ENCODE measurements around the gene PPARGC1A. TPM values are rescaled to one million over a fixed set of nuclear protein-coding genes. Genes with fewer than 3 reads are reported as not detected.

Gene PPARGC1A
- total and polyA plus RNA-seq, 10 of the 15 experiments (the other 5 are each of a cell fraction or from before 2014, with no cell fraction given), result 0.01 to 0.05 (median 0.04) TPM; not detected in 7

DNA sequence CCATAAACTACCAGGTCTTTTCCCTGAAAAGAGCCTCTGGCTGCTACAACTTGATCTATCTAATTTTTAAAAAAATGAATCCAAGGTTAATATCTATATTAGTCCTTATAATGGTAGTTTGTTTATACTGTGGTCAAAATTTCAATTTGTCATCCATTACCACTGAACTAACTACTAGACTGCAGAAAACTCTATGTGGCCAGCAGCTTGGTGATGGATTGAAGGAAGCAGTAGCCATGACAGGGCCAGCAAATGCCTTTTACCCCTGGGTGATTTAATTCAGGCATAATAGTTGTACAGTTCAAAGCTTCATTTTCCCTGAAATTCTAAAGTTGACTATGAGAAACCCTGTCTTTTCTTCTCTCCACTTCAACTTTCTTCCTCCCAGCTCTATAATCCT, 30.4 kb upstream of the PPARGC1A start:
- no peak overlapping the region for H3K27ac ChIP-seq (ENCODE audit: control insufficient read depth, insufficient read depth)
- no peaks in the 10 kb centered on the region for H3K79me2 ChIP-seq (ENCODE audit: control insufficient read depth, insufficient read depth, low read length)
- no peaks in the 10 kb centered on the region for H3K27me3 ChIP-seq (replicated peaks in 1 of 2; ENCODE audit: control insufficient read depth in 2 of 2, insufficient read depth in 2 of 2, low read length in 1 of 2)
- ChIA-PET CTCF (interaction anchor here (0.7 kb wide), 1 partner anchor 23 kb away, joined by 3 read pairs; no protein-coding TSS in a partner anchor), RAD21 (ENCODE audit: unreplicated experiment) (no interaction called here), POLR2A (no interaction called here), SMC1A (ENCODE audit: uncharacterized antibody, unreplicated experiment) (no interaction called here)
- H4K20me1 ChIP-seq (ENCODE audit: control insufficient read depth, insufficient read depth), result no peaks in the 10 kb centered on the region
- ATAC-seq, result no peak
- no peak for DNase-seq (ENCODE audit: low read depth, low spot score)
- no peaks in the 10 kb centered on the region for H3K4me1 ChIP-seq (ENCODE audit: control insufficient read depth, insufficient read depth, low read length)
- no peaks in the 10 kb centered on the region for H3K36me3 ChIP-seq (ENCODE audit: control insufficient read depth in 2 of 2, insufficient read depth in 2 of 2, low read length in 1 of 2)
- BruUV-seq (replicated peaks), result no TSS peak
- no peak overlapping the region for H3K9ac ChIP-seq (ENCODE audit: control insufficient read depth, insufficient read depth, low read length)
- no peak overlapping the region for H3K4me3 ChIP-seq
- no peak for FAIRE-seq
- intact Hi-C loops (cut with micrococcal nuclease; ENCODE audit: unreplicated experiment), result no loop called here
- H3K9me3 ChIP-seq (replicated peaks; ENCODE audit: control insufficient read depth, insufficient read depth, low read length), result no peaks in the 10 kb centered on the region
- in situ Hi-C loops (cut with MboI), result no loop called here
- H3K4me2 ChIP-seq (ENCODE audit: control insufficient read depth, insufficient read depth), result no peak overlapping the region
- H2AFZ ChIP-seq (ENCODE audit: control insufficient read depth, low read depth, low read length), result no peak overlapping the region
- no peak for TF ChIP-seq JUND (IDR thresholded peaks at IDR 0.05; ENCODE audit: low read depth, low read length)
- no peak for TF ChIP-seq BMI1 (IDR thresholded peaks at IDR 0.05; ENCODE audit: borderline replicate concordance)
- TF ChIP-seq, protein P1, sequence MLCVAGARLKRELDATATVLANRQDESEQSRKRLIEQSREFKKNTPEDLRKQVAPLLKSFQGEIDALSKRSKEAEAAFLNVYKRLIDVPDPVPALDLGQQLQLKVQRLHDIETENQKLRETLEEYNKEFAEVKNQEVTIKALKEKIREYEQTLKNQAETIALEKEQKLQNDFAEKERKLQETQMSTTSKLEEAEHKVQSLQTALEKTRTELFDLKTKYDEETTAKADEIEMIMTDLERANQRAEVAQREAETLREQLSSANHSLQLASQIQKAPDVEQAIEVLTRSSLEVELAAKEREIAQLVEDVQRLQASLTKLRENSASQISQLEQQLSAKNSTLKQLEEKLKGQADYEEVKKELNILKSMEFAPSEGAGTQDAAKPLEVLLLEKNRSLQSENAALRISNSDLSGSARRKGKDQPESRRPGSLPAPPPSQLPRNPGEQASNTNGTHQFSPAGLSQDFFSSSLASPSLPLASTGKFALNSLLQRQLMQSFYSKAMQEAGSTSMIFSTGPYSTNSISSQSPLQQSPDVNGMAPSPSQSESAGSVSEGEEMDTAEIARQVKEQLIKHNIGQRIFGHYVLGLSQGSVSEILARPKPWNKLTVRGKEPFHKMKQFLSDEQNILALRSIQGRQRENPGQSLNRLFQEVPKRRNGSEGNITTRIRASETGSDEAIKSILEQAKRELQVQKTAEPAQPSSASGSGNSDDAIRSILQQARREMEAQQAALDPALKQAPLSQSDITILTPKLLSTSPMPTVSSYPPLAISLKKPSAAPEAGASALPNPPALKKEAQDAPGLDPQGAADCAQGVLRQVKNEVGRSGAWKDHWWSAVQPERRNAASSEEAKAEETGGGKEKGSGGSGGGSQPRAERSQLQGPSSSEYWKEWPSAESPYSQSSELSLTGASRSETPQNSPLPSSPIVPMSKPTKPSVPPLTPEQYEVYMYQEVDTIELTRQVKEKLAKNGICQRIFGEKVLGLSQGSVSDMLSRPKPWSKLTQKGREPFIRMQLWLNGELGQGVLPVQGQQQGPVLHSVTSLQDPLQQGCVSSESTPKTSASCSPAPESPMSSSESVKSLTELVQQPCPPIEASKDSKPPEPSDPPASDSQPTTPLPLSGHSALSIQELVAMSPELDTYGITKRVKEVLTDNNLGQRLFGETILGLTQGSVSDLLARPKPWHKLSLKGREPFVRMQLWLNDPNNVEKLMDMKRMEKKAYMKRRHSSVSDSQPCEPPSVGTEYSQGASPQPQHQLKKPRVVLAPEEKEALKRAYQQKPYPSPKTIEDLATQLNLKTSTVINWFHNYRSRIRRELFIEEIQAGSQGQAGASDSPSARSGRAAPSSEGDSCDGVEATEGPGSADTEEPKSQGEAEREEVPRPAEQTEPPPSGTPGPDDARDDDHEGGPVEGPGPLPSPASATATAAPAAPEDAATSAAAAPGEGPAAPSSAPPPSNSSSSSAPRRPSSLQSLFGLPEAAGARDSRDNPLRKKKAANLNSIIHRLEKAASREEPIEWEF (IDR thresholded peaks at IDR 0.05; ENCODE audit: insufficient replicate concordance, low read depth, low read length), result no peak
- no peak for TF ChIP-seq ZNF622 (IDR thresholded peaks at IDR 0.05)
- no peak for TF ChIP-seq MAX (IDR thresholded peaks at IDR 0.05; ENCODE audit: low read depth, low read length)
- TF ChIP-seq MTA2 (IDR thresholded peaks at IDR 0.05; ENCODE audit: low read depth), result no peak
- TF ChIP-seq NFXL1 (IDR thresholded peaks at IDR 0.05; ENCODE audit: borderline replicate concordance), result no peak
- TF ChIP-seq, protein P2, sequence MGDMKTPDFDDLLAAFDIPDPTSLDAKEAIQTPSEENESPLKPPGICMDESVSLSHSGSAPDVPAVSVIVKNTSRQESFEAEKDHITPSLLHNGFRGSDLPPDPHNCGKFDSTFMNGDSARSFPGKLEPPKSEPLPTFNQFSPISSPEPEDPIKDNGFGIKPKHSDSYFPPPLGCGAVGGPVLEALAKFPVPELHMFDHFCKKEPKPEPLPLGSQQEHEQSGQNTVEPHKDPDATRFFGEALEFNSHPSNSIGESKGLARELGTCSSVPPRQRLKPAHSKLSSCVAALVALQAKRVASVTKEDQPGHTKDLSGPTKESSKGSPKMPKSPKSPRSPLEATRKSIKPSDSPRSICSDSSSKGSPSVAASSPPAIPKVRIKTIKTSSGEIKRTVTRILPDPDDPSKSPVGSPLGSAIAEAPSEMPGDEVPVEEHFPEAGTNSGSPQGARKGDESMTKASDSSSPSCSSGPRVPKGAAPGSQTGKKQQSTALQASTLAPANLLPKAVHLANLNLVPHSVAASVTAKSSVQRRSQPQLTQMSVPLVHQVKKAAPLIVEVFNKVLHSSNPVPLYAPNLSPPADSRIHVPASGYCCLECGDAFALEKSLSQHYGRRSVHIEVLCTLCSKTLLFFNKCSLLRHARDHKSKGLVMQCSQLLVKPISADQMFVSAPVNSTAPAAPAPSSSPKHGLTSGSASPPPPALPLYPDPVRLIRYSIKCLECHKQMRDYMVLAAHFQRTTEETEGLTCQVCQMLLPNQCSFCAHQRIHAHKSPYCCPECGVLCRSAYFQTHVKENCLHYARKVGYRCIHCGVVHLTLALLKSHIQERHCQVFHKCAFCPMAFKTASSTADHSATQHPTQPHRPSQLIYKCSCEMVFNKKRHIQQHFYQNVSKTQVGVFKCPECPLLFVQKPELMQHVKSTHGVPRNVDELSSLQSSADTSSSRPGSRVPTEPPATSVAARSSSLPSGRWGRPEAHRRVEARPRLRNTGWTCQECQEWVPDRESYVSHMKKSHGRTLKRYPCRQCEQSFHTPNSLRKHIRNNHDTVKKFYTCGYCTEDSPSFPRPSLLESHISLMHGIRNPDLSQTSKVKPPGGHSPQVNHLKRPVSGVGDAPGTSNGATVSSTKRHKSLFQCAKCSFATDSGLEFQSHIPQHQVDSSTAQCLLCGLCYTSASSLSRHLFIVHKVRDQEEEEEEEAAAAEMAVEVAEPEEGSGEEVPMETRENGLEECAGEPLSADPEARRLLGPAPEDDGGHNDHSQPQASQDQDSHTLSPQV (IDR thresholded peaks at IDR 0.05), result no peak
- TF ChIP-seq SREBF2 (IDR thresholded peaks at IDR 0.05; ENCODE audit: low read length), result no peak
- no peak for TF ChIP-seq ZZZ3 (IDR thresholded peaks at IDR 0.05; ENCODE audit: control insufficient read depth, insufficient read length, low read depth)
- no peak for TF ChIP-seq BCL3 (IDR thresholded peaks at IDR 0.05; ENCODE audit: borderline replicate concordance, insufficient read depth, low read depth, low read length, poor library complexity, severe bottlenecking)
